OCI-LY1 (cell line): ENCODE results near the gene ABHD1.

Experiments
- H2AFZ ChIP-seq: fragments of 200-600 bp; sonication (generic), shearing (Covaris generic); 2 replicates; pipeline ENCODE4 v1.6.0; 2014; ENCODE audit warnings: antibody characterized with exemption, mild to moderate bottlenecking, low read length
- H3F3A ChIP-seq: fragments of 200-600 bp; sonication (generic), shearing (Covaris generic); 2 replicates; pipeline ENCODE4 v1.6.0; 2014; ENCODE audit warnings: mild to moderate bottlenecking, antibody characterized with exemption, low read length, moderate library complexity; ENCODE audit not compliant: insufficient read depth
- H3K27ac ChIP-seq: fragments of 200-600 bp; sonication (generic); 2 replicates; pipeline ENCODE4 v1.5.1; 2014; ENCODE audit warnings: low read length, mixed run types, mild to moderate bottlenecking, low read depth; ENCODE audit not compliant: poor library complexity, severe bottlenecking
- H3K27me3 ChIP-seq: fragments of 200-600 bp; sonication (generic); 2 replicates; pipeline ENCODE4 v1.6.0; 2014; ENCODE audit warnings: antibody characterized with exemption, mild to moderate bottlenecking, low read length, moderate library complexity; ENCODE audit not compliant: insufficient read depth
- H3K36me3 ChIP-seq: fragments of 200-600 bp; sonication (generic); 2 replicates; pipeline ENCODE4 v1.6.1; 2014; ENCODE audit warnings: mild to moderate bottlenecking, antibody characterized with exemption, low read length, moderate library complexity, mixed read lengths; ENCODE audit not compliant: insufficient read depth
- H3K4me1 ChIP-seq: fragments of 200-600 bp; sonication (generic); 2 replicates; pipeline ENCODE4 v1.5.1; 2014; ENCODE audit warnings: mild to moderate bottlenecking, low read length, moderate library complexity; ENCODE audit not compliant: insufficient read depth, severe bottlenecking
- H3K4me2 ChIP-seq: fragments of 200-600 bp; sonication (generic), shearing (Covaris generic); 2 replicates; pipeline ENCODE4 v1.6.1; 2014; ENCODE audit warnings: low read length
- H3K4me3 ChIP-seq: fragments of 200-600 bp; sonication (generic); 2 replicates; pipeline ENCODE4 v1.5.1; 2014; ENCODE audit warnings: low read length, low read depth, mild to moderate bottlenecking, mixed read lengths; ENCODE audit not compliant: poor library complexity, severe bottlenecking
- H3K79me2 ChIP-seq: fragments of 200-600 bp; shearing (Covaris generic); 2 replicates; pipeline ENCODE4 v1.6.1; 2016; ENCODE audit warnings: mixed run types, low read length, mixed read lengths; ENCODE audit not compliant: insufficient read depth
- H3K9ac ChIP-seq: fragments of 200-600 bp; sonication (generic), shearing (Covaris generic); 2 replicates; pipeline ENCODE4 v1.6.1; 2014; ENCODE audit warnings: mild to moderate bottlenecking, low read length, mixed read lengths
- H3K9me2 ChIP-seq: fragments of 200-600 bp; sonication (generic), shearing (Covaris generic); 2 replicates; pipeline ENCODE4 v1.6.1; 2014; ENCODE audit warnings: low read depth, mild to moderate bottlenecking, low read length, mixed read lengths
- H3K9me3 ChIP-seq: fragments of 200-600 bp; shearing (Covaris generic); 2 replicates; pipeline ENCODE4 v1.6.1; 2014; ENCODE audit warnings: low read length, mixed read lengths
- H4K20me1 ChIP-seq: fragments of 200-600 bp; sonication (generic), shearing (Covaris generic); 2 replicates; pipeline ENCODE4 v1.6.0; 2016; ENCODE audit warnings: mild to moderate bottlenecking, low read length; ENCODE audit not compliant: insufficient read depth
- EZH2 ChIP-seq: fragments of 200-600 bp; sonication (generic), shearing (Covaris generic); IDR thresholded peaks from 2 replicates; pipeline ENCODE4 v1.8.0; 2017; ENCODE audit warnings: borderline replicate concordance, mixed run types, mild to moderate bottlenecking, antibody characterized with exemption, low read length, moderate library complexity, mixed read lengths
- TF ChIP-seq, protein P1 (sequence below): fragments of 200-600 bp; sonication (generic), shearing (Covaris generic); IDR thresholded peaks from 2 replicates; pipeline ENCODE4 v1.5.1; 2017; ENCODE audit warnings: mild to moderate bottlenecking, antibody characterized with exemption, low read length, moderate library complexity, mixed read lengths

Gene ABHD1

DNA sequence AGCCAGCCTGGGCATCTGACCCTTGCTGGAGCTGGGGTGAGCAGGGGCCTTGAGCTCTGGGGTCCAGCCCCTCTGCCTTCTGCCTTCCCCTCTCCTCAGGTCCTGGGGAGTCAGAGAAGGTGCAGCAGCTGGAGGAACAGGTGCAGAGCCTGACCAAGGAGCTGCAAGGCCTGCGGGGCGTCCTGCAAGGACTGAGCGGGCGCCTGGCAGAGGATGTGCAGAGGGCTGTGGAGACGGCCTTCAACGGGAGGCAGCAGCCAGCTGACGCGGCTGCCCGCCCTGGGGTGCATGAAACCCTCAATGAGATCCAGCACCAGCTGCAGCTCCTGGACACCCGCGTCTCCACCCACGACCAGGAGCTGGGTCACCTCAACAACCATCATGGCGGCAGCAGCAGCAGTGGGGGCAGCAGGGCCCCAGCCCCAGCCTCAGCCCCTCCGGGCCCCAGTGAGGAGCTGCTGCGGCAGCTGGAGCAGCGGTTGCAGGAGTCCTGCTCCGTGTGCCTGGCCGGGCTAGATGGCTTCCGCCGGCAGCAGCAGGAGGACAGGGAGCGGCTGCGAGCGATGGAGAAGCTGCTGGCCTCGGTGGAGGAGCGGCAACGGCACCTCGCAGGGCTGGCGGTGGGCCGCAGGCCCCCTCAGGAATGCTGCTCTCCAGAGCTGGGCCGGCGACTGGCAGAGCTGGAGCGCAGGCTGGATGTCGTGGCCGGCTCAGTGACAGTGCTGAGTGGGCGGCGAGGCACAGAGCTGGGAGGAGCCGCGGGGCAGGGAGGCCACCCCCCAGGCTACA is 41.4 kb upstream of the ABHD1 start:
- peak overlapping the region; percentile 58 for H3K4me2 ChIP-seq
- H3K9ac ChIP-seq, result peak overlapping the region; percentile 26; the same call in 1 of the 2 replicates
- no peak overlapping the region for H3K4me3 ChIP-seq
- no peaks in the 10 kb centered on the region for H3K9me3 ChIP-seq
- TF ChIP-seq EZH2, result no peak
- TF ChIP-seq, protein P1, sequence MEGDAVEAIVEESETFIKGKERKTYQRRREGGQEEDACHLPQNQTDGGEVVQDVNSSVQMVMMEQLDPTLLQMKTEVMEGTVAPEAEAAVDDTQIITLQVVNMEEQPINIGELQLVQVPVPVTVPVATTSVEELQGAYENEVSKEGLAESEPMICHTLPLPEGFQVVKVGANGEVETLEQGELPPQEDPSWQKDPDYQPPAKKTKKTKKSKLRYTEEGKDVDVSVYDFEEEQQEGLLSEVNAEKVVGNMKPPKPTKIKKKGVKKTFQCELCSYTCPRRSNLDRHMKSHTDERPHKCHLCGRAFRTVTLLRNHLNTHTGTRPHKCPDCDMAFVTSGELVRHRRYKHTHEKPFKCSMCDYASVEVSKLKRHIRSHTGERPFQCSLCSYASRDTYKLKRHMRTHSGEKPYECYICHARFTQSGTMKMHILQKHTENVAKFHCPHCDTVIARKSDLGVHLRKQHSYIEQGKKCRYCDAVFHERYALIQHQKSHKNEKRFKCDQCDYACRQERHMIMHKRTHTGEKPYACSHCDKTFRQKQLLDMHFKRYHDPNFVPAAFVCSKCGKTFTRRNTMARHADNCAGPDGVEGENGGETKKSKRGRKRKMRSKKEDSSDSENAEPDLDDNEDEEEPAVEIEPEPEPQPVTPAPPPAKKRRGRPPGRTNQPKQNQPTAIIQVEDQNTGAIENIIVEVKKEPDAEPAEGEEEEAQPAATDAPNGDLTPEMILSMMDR, result no peak
- H2AFZ ChIP-seq, result no peak overlapping the region
- no peaks in the 10 kb centered on the region for H3K9me2 ChIP-seq
- H3K27ac ChIP-seq, result peak overlapping the region; percentile 18
- no peaks in the 10 kb centered on the region for H3F3A ChIP-seq
- H3K79me2 ChIP-seq, result no peaks in the 10 kb centered on the region
- peaks cover 29% of the 10 kb centered on the region for H3K4me1 ChIP-seq
- no peaks in the 10 kb centered on the region for H3K36me3 ChIP-seq
- no peaks in the 10 kb centered on the region for H4K20me1 ChIP-seq
- peaks cover 11% of the 10 kb centered on the region; the same call in 1 of the 2 replicates for H3K27me3 ChIP-seq

DNA sequence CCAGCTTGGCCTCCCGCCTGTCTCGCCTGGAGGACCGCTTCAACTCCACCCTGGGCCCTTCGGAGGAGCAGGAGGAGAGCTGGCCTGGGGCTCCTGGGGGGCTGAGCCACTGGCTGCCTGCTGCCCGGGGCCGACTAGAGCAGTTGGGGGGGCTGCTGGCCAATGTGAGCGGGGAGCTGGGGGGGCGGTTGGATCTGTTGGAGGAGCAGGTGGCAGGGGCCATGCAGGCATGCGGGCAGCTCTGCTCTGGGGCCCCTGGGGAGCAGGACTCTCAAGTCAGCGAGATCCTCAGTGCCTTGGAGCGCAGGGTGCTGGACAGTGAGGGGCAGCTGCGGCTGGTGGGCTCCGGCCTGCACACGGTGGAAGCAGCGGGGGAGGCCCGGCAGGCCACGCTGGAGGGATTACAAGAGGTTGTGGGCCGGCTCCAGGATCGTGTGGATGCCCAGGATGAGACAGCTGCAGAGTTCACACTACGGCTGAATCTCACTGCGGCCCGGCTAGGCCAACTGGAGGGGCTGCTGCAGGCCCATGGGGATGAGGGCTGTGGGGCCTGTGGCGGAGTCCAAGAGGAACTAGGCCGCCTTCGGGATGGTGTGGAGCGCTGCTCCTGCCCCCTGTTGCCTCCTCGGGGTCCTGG is 40.7 kb upstream of the ABHD1 start:
- peaks cover 26% of the 10 kb centered on the region for H3K4me1 ChIP-seq
- no peak overlapping the region for H3K27ac ChIP-seq
- no peak overlapping the region for H3K4me3 ChIP-seq
- no peaks in the 10 kb centered on the region for H4K20me1 ChIP-seq
- H3K9me2 ChIP-seq, result no peaks in the 10 kb centered on the region
- TF ChIP-seq, protein P1, result no peak
- no peak for TF ChIP-seq EZH2
- no peak overlapping the region for H3K4me2 ChIP-seq
- no peaks in the 10 kb centered on the region for H3K9me3 ChIP-seq
- H3K36me3 ChIP-seq, result no peaks in the 10 kb centered on the region
- no peak overlapping the region for H3K9ac ChIP-seq
- no peaks in the 10 kb centered on the region for H3K79me2 ChIP-seq
- H3F3A ChIP-seq, result no peaks in the 10 kb centered on the region
- no peak overlapping the region for H2AFZ ChIP-seq
- peaks cover 11% of the 10 kb centered on the region; the same call in 1 of the 2 replicates for H3K27me3 ChIP-seq

DNA sequence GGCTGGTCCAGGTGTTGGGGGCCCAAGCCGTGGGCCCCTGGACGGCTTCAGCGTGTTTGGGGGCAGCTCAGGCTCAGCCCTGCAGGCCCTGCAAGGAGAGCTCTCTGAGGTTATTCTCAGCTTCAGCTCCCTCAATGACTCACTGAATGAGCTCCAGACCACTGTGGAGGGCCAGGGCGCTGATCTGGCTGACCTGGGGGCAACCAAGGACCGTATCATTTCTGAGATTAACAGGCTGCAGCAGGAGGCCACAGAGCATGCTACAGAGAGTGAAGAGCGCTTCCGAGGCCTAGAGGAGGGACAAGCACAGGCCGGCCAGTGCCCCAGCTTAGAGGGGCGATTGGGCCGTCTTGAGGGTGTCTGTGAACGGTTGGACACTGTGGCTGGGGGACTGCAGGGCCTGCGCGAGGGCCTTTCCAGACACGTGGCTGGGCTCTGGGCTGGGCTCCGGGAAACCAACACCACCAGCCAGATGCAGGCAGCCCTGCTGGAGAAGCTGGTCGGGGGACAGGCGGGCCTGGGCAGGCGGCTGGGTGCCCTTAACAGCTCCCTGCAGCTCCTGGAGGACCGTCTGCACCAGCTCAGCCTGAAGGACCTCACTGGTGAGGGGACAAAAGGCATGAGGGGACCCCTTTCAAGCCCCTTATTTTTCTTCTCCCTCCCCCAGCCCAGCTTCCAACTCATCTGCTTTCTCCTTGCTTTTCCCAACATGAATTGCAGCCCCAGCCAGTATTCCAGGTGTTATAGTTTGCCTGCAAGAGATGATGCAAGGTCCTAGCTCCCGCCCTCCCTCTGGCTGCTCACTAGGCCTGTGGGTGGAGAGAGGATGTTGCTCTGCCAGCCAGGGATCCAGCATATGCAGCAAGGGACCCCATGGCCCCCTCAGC is 40.0 kb upstream of the ABHD1 start:
- H3K4me1 ChIP-seq, result peaks cover 26% of the 10 kb centered on the region
- no peak overlapping the region for H3K27ac ChIP-seq
- H3K9ac ChIP-seq, result no peak overlapping the region

More for the DNA sequence above, 40.0 kb upstream of the ABHD1 start:
- Histone ChIP-seq H3K4me3 (no peak overlapping the region), H3K9me2 (no peaks in the 10 kb centered on the region), H3K9me3 (no peaks in the 10 kb centered on the region), H3F3A (no peaks in the 10 kb centered on the region), H3K27me3 (peaks cover 11% of the 10 kb centered on the region; the same call in 1 of the 2 replicates), H4K20me1 (no peaks in the 10 kb centered on the region), H3K79me2 (no peaks in the 10 kb centered on the region), H3K4me2 (no peak overlapping the region), H2AFZ (no peak overlapping the region), H3K36me3 (no peaks in the 10 kb centered on the region)
- TF ChIP-seq EZH2, result no peak
- TF ChIP-seq, protein P1, result no peak
